ENCODE results near the gene PPP1R1C.

DNA sequence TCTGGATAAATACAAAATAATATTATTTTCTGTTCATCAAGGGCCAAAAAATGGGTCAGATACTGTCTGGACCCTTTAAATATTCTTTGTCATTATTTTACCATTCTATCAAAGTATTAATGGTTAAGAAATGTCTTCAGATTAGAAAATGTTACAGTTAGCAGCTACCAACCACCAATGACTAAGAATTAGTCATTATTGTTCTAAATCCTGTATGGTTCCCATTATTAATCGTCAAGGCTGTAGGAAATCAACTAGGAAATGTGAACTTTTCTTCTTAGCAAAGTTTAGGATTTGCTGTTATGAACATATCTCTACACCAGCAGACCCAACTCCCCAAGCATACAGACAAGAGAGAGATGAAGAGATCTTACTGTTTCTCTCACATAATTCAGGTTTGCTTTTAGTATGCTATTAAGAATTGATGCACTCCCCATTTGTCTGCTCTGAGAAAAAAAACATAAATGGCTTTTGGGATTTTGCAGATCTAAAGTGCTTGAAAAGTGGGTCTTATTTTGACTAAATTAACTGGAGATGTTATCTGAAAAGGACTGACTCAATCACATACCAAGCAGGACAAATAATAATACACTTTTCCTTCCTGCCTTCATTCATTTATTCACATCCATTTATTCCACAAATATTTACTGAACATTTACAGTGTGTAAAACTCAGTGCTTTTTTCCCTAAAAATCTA lies 147.7 kb downstream of the PPP1R1C start:
- no peak for TF ChIP-seq CTCF (IDR thresholded peaks at IDR 0.05)
- TF ChIP-seq POLR2A (IDR thresholded peaks at IDR 0.05): no peak

Measured in vagina (tissue), 2 donors.